ENCODE results near the gene PXYLP1.

PXYLP1 gene

DNA sequence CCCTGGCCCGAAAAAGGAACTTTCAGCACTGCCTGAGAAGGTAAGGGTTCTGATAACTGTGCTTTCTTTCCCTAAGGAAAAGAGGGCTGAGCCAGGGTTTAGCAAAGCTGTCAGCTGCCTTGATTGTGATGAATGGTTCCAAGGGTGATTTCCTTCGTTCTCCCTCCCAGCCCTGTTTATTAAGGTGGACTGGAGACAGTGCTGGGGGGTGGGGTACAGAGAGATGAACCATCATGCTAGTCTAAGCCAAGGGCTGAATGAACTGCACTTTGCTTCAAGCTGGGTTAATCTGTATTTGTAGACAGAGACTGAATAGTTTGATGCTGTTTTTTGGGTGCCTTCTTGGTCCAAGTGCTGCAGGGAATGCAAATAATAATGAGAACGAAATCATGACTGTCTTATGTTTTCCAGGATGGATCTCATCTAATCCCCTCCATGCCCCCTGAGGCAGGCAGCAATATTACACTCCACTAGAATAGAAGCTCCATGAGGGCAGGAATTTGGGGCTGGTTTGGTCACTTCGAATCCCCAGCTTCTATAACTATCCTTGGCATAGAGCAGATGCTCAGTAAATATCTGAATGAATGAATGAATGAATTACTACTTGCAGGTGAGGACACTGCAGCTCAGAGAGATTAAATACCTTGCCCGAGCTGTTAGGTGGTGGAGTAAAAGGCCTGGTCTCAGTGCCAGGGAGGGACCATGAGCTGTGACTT is 10.9 kb downstream of the PXYLP1 start:
- no peak overlapping the region for H3K9ac ChIP-seq (ENCODE audit: low read depth, low read length, poor library complexity, severe bottlenecking)
- H3K4me3 ChIP-seq (ENCODE audit: low read length, poor library complexity, severe bottlenecking) = no peak overlapping the region

GRCh38 chr3:141243271-141243707 is 11.7 kb downstream of the PXYLP1 start:
- no peaks in the 10 kb centered on the region for H4K20me1 ChIP-seq (ENCODE audit: insufficient read depth, low read length, poor library complexity, severe bottlenecking)

More for the DNA sequence above, 10.9 kb downstream of the PXYLP1 start:
- no peaks in the 10 kb centered on the region for H3K9me3 ChIP-seq (ENCODE audit: insufficient read depth, low read depth, low read length)
- no peaks in the 10 kb centered on the region for H4K20me1 ChIP-seq (ENCODE audit: insufficient read depth, low read length, poor library complexity, severe bottlenecking)
- no peaks in the 10 kb centered on the region for H3K27me3 ChIP-seq (ENCODE audit: insufficient read depth, low read length, poor library complexity, severe bottlenecking)
- H3K36me3 ChIP-seq (ENCODE audit: insufficient read depth, low read length) = peaks cover 4% of the 10 kb centered on the region; the same call in 1 of the 2 replicates
- TF ChIP-seq EZH2phosphoT487 (IDR thresholded peaks at IDR 0.05; ENCODE audit: borderline replicate concordance) = no peak
- no peak for TF ChIP-seq CTCF (conservative IDR thresholded peaks at IDR 0.05; ENCODE audit: low read length)
- no peaks in the 10 kb centered on the region for H3K9me2 ChIP-seq (replicated peaks; ENCODE audit: low read depth, low read length)
- H3K4me1 ChIP-seq (ENCODE audit: insufficient read depth, low read length, poor library complexity, severe bottlenecking) = peaks cover 34% of the 10 kb centered on the region
- H3F3A ChIP-seq (ENCODE audit: low read depth) = no peaks in the 10 kb centered on the region
- no peak overlapping the region for H3K4me2 ChIP-seq (ENCODE audit: low read depth, low read length, poor library complexity, severe bottlenecking)
- no peak overlapping the region for H2AFZ ChIP-seq (ENCODE audit: low read length)
- H3K79me2 ChIP-seq (ENCODE audit: insufficient read depth, low read length) = peaks cover 89% of the 10 kb centered on the region

DNA sequence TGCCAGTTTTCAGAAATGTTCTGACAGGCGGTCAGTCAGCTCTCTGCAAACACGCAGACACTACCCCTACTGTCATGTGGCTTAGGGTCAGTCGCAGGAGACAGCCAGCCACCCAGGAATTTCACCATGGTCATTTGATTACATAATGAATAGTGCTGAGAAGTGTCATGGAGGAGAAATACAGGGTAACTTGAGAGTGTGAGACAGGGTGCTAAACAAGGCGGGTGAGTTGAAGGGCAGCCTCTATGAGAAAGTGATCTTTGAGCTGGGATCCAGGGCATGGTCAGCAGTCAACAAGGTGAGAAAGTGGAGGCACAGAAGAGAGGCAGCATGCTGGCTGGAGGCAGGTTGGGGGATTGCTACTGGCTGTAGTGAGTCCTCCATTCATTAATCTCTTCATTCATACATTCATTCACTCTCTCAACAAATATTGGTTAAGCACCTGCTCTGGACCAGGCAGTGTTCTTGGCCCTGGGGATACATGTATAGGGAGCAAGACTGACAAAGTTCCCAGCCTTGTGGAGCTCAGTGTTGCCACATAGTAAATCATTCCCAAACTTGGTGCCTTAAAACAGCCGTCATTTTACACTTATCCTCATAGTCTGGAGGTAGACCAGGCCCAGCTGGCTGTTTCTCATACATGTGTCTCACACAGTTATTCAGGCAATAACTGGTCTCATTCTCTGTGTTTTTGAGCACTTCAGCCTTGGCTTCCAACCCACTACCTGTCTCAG is 14.8 kb downstream of the PXYLP1 start:
- Histone ChIP-seq H3K79me2 (ENCODE audit: insufficient read depth, low read length) (peaks cover 66% of the 10 kb centered on the region), H3K27me3 (ENCODE audit: insufficient read depth, low read length, poor library complexity, severe bottlenecking) (no peaks in the 10 kb centered on the region), H3K4me3 (ENCODE audit: low read length, poor library complexity, severe bottlenecking) (no peak overlapping the region), H2AFZ (ENCODE audit: low read length) (no peak overlapping the region), H3K9ac (ENCODE audit: low read depth, low read length, poor library complexity, severe bottlenecking) (no peak overlapping the region), H3K36me3 (ENCODE audit: insufficient read depth, low read length) (peaks cover 13% of the 10 kb centered on the region; the same call in 1 of the 2 replicates), H3K4me2 (ENCODE audit: low read depth, low read length, poor library complexity, severe bottlenecking) (no peak overlapping the region), H3K9me2 (replicated peaks; ENCODE audit: low read depth, low read length) (no peaks in the 10 kb centered on the region), H3K4me1 (ENCODE audit: insufficient read depth, low read length, poor library complexity, severe bottlenecking) (no peaks in the 10 kb centered on the region), H3K9me3 (ENCODE audit: insufficient read depth, low read depth, low read length) (no peaks in the 10 kb centered on the region), H3F3A (ENCODE audit: low read depth) (no peaks in the 10 kb centered on the region), H4K20me1 (ENCODE audit: insufficient read depth, low read length, poor library complexity, severe bottlenecking) (no peaks in the 10 kb centered on the region)
- no peak for TF ChIP-seq CTCF (conservative IDR thresholded peaks at IDR 0.05; ENCODE audit: low read length)
- TF ChIP-seq EZH2phosphoT487 (IDR thresholded peaks at IDR 0.05; ENCODE audit: borderline replicate concordance) = no peak

More at GRCh38 chr3:141243271-141243707, 11.7 kb downstream of the PXYLP1 start:
- TF ChIP-seq EZH2phosphoT487 (IDR thresholded peaks at IDR 0.05; ENCODE audit: borderline replicate concordance) (no peak), CTCF (conservative IDR thresholded peaks at IDR 0.05; ENCODE audit: low read length) (no peak)
- Histone ChIP-seq H3K4me1 (ENCODE audit: insufficient read depth, low read length, poor library complexity, severe bottlenecking) (peaks cover 26% of the 10 kb centered on the region), H3F3A (ENCODE audit: low read depth) (no peaks in the 10 kb centered on the region), H3K4me3 (ENCODE audit: low read length, poor library complexity, severe bottlenecking) (no peak overlapping the region), H3K36me3 (ENCODE audit: insufficient read depth, low read length) (peaks cover 7% of the 10 kb centered on the region; the same call in 1 of the 2 replicates), H3K9me3 (ENCODE audit: insufficient read depth, low read depth, low read length) (no peaks in the 10 kb centered on the region), H3K9ac (ENCODE audit: low read depth, low read length, poor library complexity, severe bottlenecking) (no peak overlapping the region), H3K27me3 (ENCODE audit: insufficient read depth, low read length, poor library complexity, severe bottlenecking) (no peaks in the 10 kb centered on the region), H2AFZ (ENCODE audit: low read length) (no peak overlapping the region), H3K79me2 (ENCODE audit: insufficient read depth, low read length) (peaks cover 86% of the 10 kb centered on the region), H3K4me2 (ENCODE audit: low read depth, low read length, poor library complexity, severe bottlenecking) (no peak overlapping the region), H3K9me2 (replicated peaks; ENCODE audit: low read depth, low read length) (no peaks in the 10 kb centered on the region)

Measured in Loucy (cell line).